Cardiac muscle cell (in vitro differentiated cells and primary cell): ENCODE measurements around the gene CLASP1. TPM values are rescaled to one million over a fixed set of nuclear protein-coding genes. Genes with fewer than 3 reads are reported as not detected.
"Not testable (repeated sequence)": the region's sequence is repeated elsewhere in the genome, so short reads cannot be mapped to it uniquely, and the experiment has no call there.

ENCODE experiments used
- DNase-seq, 2 donors: peaks; one replicate each; pipeline versions ENCODE4 v3.0.0 to v3.0.0-alpha.2; 2010 to 2017; ENCODE audit warnings: low read depth in 1 of 2, low spot score in 1 of 2
- H3K27ac ChIP-seq: fragments of 200-600 bp; sonication (generic); 2 replicates; pipeline ENCODE4 v1.5.1; 2016
- H3K27me3 ChIP-seq: fragments of 200-600 bp; sonication (generic); 2 replicates; pipeline ENCODE4 v1.6.0; 2016; ENCODE audit warnings: control low read depth
- H3K36me3 ChIP-seq: fragments of 200-600 bp; sonication (generic); 2 replicates; pipeline ENCODE4 v1.5.1; 2016; ENCODE audit warnings: control low read depth
- H3K4me1 ChIP-seq: fragments of 200-600 bp; sonication (generic); 2 replicates; pipeline ENCODE4 v1.8.1; 2017; ENCODE audit warnings: low read depth, mild to moderate bottlenecking, mixed run types
- H3K4me3 ChIP-seq: fragments of 200-600 bp; sonication (generic); 2 replicates; pipeline ENCODE4 v1.5.1; 2016; ENCODE audit warnings: mild to moderate bottlenecking
- H3K9me3 ChIP-seq: fragments of 200-600 bp; sonication (generic); 2 replicates; pipeline ENCODE4 v1.5.1; 2017; ENCODE audit warnings: low read depth, mild to moderate bottlenecking, control low read depth
- CTCF ChIP-seq: IDR thresholded peaks from 2 replicates; pipeline ENCODE4 v1.5.1; 2012; ENCODE audit warnings: low read depth, mild to moderate bottlenecking, low read length
- polyA plus RNA-seq: library from polyadenylated mRNA; unstranded; fragments of >200 nt; fragmentation: Nextera tagmentation; extraction: Ambion mirVana; gene quantifications from 2 replicates; pipeline ENCODE4 v1.2.1, GENCODE V29; 2016
- total RNA-seq: library from RNA; depleted of rRNA; stranded (reverse); fragments of >200 nt; gene quantifications from 2 replicates; pipeline ENCODE4 v1.2.3, GENCODE V29; 2016

The CLASP1 gene
- total and polyA plus RNA-seq, 2 experiments from 2014 or later: 24.8 to 53.0 TPM

- Histone ChIP-seq H3K9me3 (no peaks in the 10 kb centered on the region), H3K27me3 (no peaks in the 10 kb centered on the region), H3K27ac (no peak overlapping the region), H3K4me3 (no peak overlapping the region), H3K4me1 (no peaks in the 10 kb centered on the region), H3K36me3 (no peaks in the 10 kb centered on the region)
- DNase-seq: no peak
- TF ChIP-seq CTCF: no peak
Observed at GRCh38 chr2:121659933-121660332, 10.7 kb upstream of the CLASP1 start.

DNA sequence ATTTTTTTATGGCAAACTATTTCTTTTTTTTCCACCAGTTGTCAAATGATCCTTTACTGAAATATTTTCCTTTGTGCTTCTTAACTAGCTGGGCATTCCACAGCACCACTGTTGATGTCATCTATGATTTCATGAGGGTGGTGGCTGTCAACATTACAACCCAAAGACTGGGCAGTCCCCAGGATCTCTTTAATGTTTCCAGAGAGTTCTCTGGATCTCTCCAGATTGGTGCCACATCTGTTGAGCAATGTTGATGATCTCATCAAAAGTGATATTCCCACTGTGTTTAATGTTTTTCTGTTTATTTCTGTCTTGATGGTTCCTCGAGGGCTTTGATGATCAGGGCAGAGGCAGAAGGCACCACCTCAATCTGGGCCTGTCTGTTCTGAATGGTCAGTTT, 9.1 kb upstream of the CLASP1 start:
- H3K4me3 ChIP-seq, H3K36me3 ChIP-seq, H3K9me3 ChIP-seq, H3K27me3 ChIP-seq, H3K27ac ChIP-seq, H3K4me1 ChIP-seq: not testable (repeated sequence)
- DNase-seq: peak in 1 of 2 donors; percentile 9

DNA sequence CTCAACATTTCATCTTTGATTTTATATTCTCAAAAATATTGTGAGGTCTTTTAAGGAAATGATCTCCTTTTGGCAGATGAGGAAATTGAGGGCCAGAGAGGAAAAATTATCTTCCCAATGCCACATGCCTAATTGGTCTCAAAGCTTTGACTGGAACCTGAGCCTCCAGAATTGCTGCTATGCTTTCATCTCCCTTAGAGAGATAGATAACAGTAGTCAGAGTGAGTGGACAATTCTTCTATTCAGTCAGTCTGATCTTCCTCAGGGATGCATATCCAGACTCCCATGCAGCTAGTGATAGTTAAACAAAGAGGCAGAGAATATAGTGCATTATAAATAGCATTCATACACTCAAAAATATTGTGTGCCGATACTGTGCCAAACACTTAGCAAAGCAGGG, 3.8 kb upstream of the CLASP1 start:
- Histone ChIP-seq H3K27ac (no peak overlapping the region), H3K9me3 (no peaks in the 10 kb centered on the region), H3K27me3 (no peaks in the 10 kb centered on the region), H3K4me3 (no peak overlapping the region), H3K4me1 (peaks cover 7% of the 10 kb centered on the region), H3K36me3 (no peaks in the 10 kb centered on the region)
- no peak for DNase-seq
- TF ChIP-seq CTCF: no peak

- H3K4me3 ChIP-seq: peak overlapping the region; percentile 86
- H3K36me3 ChIP-seq: no peaks in the 10 kb centered on the region
- peak; percentile 11 to 25 for DNase-seq
- no peak for TF ChIP-seq CTCF
- peak overlapping the region; percentile 95 for H3K27ac ChIP-seq
- no peaks in the 10 kb centered on the region for H3K9me3 ChIP-seq
- no peaks in the 10 kb centered on the region for H3K27me3 ChIP-seq
- peaks cover 17% of the 10 kb centered on the region for H3K4me1 ChIP-seq
Observed at GRCh38 chr2:121650315-121650930, 1.2 kb upstream of the CLASP1 start.

DNA sequence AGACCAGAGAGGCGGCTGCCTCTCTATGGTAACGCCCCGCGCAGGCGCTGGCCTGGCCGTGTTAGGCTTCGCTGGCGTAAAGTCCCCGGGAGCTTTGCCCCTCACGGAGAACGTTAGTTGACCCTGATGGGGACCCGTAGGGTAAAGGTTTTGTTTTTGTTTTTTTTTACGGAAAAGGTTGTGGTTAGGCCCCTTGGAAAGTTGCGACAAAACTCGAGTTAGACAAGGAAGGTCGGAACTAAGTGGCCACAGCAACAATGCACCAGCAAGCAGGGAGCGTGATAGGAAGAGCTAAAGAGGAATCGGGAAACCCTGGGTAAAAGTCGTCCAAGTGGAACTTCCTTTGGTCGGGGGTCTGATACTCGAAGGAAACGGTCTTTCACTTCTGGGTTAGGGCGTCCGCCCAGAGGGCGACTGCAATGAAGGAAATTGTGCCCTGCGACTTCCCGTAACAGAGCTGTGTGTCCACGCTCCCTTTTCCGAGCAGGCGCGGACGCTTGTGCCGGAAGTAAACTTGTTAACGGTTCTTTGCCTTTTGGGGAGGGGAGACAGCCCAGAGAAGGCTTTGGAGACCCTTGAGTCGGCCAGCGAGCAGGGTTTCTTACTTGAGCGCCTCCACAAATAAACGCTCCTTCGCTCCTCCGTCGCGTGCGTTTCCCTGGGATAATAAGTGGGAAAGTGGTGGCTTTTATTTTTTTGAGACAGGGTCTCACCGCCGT, 493 bp upstream of the CLASP1 start:
- TF ChIP-seq CTCF: no peak
- no peaks in the 10 kb centered on the region for H3K27me3 ChIP-seq
- peak; percentile 99 for DNase-seq
- H3K4me3 ChIP-seq: peak overlapping the region; percentile 86
- no peaks in the 10 kb centered on the region for H3K9me3 ChIP-seq
- H3K4me1 ChIP-seq: peaks cover 17% of the 10 kb centered on the region
- H3K27ac ChIP-seq: peak overlapping the region; percentile 95
- no peaks in the 10 kb centered on the region for H3K36me3 ChIP-seq
